HG03159 (cell line): ENCODE results near the gene DGKE.

Experiments
- ATAC-seq: cut with Tn5 transposase; IDR thresholded peaks from one replicate; pipeline ENCODE4 v1.9.1; 2021; ENCODE audit warnings: mild to moderate bottlenecking, moderate library complexity; ENCODE audit not compliant: unreplicated experiment

DGKE gene

DNA sequence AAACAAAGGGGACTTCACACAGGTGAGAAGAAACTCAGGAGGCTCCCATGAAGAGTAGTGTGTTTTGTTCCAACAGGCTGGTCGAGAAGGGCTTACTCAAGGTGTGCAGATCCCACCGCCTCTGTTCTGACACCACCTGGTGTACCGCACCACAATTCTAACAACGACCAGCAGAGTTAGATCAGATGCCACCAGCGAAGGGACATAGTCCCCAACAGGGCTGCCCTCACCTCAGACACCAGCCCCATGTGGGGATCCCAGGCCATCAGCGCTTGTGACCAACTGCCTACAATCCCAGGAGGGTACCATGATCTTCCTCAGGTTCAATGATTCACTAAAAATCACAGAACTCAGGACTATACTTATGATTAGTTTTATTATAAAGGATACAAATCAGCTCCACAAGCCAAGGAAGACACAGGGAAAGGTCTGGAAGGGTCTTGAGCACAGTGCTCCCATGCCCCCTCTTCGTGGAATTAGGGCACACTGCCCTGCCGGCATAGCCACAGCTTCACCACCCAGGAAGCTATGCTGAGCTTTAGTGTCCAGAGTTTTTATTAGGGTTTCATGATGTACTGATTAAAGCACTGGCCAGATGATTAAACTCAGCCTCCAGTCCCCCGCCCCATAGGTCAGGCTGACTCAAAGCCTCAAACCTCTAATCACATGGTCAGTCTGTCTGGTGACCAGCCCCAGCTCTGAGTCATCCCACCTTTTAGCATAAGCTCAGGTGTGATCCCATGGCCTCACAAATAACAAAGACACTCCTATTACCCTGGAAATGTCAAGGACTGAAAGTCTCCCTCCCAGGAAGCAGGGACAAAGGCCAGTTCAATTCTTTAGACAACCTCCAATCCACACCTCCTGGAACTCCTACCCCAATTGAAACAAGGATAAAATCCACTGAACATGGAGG lies 53.9 kb downstream of the DGKE start:
- ATAC-seq: no peak

DNA sequence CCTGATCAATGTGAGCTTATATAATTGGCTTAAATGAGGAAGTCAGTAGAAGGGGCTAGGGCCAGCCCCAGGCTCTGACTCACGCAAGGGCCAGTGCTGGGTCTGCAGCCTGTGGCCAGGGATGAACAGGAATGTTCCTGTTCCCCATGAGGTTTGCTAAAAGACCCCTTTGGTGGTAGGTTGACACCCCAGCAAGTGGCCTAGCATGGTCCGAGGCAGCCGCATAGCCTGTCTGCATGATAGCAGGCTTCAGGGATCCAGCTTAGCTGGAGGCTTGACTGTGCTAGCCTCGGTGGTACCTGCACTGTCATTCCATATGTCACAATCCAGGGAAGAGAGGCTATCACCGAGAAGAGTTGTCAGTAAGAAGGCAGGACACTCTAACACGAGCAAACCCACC lies 56.4 kb downstream of the DGKE start:
- no peak for ATAC-seq

DNA sequence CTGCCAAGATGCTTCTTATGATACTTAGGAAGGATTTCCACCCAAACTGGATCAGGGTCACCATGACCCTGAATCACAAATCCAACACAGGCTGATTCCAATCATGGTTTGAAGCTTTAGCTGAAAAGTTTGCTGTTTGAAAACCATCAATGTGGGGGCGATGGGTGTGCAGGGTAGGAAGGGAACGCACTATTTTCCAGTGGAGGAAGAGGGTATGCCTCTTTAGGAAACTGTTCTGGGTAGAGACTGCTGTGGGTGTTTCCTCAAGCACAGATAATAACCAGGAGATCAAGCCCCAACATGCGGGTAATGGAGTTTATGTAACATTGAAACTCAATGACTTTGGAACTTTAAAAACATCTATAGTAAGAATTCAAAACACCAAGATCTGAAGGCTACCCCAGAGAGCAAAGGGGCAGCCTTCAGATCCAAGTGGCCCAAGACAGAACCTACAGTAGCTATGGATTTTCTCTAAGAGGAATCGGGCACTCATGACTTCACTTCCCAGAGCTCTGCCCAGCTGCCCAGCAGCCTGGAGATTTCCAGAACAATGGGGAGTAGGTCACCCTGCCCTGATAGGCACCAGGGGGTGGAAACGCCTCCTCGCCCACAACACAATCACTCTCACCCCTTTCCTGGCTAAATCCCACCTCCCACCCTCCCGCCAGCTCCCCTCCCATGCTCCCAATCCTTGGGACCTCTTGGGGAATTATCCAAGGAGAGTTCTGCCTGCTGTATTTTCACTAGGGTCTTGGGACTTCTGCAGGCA lies 57.1 kb downstream of the DGKE start:
- no peak for ATAC-seq

DNA sequence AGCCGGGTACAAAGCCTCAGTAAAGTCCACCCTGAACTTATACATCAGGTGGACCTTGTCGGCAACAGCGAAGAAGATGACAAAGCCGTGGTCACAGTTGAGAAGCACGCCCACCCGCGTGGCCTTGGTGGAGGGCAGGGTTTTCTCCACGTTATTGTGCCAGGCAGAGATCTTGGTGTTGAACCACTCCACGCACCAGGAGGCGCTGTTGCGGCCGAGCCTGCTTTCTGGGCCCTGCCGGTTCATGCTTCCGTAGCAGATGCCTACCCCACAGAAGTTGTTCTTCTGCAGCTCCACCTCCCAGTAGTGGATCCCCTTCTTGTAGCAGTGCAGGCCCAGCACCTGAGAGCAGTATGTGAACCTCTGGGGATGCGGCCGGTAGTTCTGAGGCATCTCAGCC lies 57.8 kb downstream of the DGKE start:
- no peak for ATAC-seq

DNA sequence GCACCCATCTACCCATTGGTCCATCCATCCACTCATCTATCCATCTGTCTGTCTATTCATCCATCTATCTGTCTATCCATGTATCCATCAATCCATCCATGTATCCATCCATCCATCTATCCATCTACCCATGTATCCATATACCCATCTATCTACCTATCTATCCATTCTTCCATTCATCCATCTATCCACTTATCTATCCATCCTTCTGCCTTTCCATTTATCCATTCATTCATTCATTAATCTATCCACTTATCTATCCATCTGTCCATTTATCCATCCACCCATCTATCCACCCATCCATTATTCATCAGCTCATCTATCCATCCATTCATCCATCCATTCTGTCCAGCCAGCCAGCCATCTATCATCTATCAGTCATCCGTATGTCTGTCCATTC lies 58.4 kb downstream of the DGKE start:
- ATAC-seq: no peak

DNA sequence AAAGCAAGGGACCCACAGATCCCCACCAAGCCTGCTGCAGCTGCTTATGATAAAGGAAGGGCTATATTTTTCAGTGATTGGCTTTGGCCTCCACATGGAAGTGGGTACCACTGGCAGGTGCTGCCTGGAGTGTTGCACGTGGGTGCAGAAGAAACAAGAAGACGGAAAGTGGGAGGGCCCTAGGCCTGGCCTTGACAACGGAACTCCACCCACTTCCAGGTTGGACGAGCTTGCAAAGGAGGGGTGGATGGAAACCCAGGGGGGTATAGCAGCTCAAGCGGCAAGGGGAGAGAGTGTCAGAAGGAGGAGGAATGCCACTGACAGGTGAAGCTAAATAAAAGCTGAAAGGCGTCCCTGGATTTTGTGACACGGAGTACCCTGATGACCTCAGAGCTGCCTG lies 59.6 kb downstream of the DGKE start:
- ATAC-seq: no peak

DNA sequence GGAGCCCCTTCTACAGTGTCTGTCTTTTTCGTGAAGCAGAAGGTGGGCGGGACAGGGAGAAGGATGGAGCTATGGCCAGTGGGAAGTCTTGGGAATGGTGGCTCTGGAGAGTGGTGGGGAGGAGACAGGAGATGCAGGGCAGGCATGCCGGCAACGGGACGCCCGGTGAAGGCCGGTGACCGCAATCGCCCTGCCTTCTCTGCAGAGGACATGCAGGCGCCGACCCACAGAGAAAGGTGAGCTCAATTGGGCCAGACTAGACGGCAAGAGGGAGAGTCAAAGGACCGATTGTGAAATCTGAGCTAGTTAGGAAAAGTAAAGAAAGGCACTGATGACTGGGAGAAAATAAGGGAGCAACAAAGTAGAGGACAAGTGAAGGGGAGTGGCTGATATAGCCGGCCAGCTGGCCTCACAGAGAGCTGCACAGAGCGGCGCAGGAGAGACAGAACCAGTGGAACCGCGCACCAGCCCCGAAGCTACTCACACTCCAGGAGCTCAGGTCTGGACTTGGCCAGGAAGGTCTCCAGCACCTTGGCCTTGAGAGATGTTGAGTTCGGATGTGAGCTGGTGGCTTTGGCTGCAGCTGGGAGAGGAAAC lies 61.0 kb downstream of the DGKE start:
- no peak for ATAC-seq

DNA sequence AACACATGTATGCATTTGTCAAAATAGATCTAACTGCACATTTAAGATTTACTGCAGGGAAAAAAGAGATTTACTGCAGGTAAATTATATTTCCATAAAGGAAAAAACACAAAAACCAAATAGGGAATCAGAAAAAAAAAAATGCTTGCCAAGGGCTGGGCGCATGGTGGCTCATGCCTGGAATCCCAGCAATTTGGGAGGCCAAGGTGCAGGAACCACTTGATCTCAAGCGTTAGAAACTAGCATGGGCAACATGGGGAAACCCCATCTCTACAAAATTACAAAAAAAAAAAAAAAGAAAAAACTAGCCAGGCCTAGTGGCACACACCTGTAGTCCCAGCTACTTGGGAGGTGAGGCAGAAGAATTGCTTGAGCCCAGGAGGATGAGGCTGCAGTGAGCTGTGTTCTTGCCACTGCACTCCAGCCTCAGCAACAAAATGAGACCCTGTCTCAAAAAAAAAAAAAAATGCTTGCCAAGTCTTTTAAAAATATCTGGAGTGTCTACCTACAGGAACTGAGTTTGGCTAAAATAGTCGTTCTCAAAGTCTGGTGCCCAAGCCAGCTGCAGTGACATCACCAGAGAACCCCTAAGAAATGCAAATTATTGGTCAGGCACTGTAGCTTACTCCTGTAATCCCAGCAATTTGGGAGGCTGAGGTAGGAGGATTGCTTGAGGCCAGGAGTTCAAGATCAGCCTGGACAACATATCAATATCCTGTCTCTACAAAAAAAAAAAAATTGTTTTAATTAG lies 62.4 kb downstream of the DGKE start:
- ATAC-seq: peak; percentile 9

DNA sequence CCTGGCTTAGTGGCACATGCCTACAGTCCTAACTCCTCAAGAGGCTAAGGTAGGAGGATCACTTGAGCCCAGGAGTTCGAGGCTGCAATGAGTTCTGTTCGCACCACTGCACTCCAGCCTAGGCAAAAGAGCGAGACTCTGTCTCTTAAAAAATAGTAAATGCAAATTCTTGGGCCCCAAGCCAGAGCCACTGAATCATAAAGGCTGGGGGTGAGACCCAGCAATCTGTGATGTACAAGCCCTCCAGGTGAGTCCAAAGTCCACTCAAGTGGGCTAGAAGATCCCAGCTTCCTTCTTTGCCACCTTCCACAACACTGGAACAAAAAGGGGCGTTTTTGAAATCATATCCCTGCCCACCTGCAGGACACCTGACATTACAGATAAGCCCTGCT lies 63.0 kb downstream of the DGKE start:
- peak; percentile 45 for ATAC-seq

DNA sequence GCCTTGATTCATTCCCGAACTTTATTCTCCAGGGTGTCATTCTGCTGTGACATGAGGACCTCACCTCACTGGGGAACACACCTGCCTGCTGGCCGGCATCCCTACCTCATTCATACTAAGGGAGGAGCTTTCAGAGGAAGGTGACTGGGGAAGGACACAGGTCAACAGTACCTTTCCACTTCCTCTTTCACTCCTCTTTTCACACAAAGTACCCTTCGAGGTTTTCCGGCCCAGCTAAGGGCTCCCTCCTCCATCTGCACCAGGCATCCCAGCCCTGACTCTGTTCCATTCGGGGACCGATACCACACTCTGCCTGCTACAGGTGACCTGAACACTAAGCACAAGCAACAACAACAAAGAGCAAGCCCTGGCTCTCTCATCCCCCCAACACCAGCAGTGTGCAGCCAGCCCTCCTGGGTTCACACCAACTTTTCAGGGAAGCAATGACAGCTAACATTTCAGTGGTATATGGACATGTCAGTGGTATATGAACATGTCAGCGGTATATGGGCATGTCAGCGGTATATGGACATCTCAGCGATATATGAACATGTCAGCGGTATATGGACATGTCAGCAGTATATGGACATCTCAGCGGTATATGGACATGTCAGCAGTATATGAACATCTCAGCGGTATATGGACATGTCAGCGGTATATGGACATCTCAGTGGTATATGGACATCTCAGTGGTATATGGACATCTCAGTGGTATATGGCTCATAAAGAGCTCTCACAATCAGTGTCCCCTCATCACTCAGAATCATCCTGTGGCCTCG lies 63.9 kb downstream of the DGKE start:
- ATAC-seq: peak; percentile 53

DNA sequence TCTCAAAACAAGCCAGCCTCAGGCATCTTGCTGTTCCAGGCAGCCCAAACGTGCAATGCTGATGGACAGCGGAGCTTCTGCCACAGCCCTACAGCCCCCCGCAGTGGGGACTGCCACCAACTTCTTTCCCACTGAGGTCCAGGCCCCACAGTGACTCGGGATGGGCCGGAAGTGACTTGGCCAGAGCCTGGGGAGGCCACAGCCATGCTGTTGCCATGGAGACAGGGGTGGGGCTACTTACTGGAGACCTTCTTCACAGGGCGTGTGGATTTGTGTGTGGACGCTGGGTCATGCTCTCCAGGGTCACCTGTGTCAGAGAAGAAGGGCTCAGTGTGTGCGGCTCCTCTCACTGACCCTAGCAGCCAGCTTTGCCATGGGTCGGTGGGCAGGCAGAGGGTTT lies 64.9 kb downstream of the DGKE start:
- ATAC-seq: no peak

DNA sequence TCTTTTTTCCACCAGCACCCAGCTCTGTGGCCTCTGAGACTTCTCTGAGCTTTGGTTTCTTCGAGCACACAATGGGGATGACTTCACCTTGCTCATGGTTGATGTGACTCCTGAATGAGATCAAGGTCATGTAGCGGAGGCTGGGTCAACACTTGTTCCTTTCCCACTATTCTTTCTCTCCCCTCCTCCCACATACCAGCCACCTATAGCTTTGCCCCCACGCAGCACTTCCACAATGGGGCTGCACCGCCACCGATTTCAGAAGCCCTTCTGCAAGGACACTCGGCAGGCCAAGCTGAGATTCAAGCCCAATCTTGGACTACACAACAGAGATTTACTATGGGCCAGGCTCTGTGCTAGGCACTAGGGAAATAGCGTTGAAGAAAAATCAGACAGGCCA lies 65.5 kb downstream of the DGKE start:
- ATAC-seq: no peak

DNA sequence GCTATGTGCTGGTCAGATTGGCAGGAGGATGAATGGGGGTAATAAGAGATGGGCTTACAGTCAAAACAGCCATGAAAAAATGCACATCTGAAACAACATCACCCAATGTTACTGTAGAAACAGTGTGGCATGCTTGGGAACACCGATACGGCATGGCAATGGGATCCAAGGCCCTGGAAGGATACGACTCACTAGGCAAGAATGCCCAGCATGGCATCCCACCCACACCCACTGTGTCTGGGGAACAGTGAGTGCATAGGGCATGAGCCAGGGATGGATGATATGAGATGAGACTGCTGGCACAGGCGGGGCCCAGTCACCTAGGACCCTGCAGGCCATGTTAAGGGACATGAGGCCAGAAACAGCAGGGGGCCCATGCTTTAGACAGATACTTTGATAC lies 68.4 kb downstream of the DGKE start:
- no peak for ATAC-seq

DNA sequence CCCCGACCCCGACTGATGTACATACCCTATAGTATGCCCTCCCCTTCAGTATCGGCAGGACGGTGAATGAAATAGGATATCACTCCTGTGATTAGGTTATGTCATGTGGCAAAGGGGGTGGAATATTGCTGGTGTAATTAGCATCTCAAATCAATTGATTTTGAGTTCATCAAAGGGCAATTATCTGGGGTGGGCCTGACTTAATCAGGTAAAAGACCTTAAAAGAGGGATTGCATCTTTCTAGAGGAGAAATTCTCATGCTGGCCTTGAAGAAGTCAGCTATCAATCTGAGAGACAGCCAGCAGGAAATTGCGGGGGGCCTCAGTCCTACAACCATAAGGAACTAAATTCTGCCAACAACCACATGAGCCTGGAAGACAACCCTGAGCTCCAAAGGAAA lies 69.6 kb downstream of the DGKE start:
- no peak for ATAC-seq

DNA sequence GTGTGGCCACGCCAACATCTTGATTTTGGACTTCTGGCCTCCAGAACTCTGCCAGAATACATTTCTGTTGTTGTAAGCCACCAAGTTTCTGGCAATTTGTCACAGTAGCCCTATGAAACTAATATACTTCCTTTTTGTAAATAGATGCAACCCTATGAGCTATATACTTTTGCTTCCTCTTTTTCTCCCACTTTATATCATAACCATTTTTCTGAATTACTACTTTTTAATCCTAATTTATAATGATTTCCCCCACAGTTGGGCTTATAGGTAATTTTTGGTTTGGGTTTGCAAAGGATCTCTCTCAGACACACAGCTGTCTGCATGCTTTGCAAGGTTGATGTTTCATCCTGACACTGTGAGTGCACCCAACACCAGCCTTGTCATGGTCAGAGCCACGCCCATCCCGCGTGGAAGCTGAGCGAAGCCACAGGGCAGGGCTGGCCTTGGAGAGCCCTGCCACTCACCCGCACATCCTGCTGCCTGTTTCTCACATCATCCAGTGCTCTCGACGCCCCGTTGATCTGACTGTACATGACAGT lies 74.1 kb downstream of the DGKE start:
- peak; percentile 83 for ATAC-seq

DNA sequence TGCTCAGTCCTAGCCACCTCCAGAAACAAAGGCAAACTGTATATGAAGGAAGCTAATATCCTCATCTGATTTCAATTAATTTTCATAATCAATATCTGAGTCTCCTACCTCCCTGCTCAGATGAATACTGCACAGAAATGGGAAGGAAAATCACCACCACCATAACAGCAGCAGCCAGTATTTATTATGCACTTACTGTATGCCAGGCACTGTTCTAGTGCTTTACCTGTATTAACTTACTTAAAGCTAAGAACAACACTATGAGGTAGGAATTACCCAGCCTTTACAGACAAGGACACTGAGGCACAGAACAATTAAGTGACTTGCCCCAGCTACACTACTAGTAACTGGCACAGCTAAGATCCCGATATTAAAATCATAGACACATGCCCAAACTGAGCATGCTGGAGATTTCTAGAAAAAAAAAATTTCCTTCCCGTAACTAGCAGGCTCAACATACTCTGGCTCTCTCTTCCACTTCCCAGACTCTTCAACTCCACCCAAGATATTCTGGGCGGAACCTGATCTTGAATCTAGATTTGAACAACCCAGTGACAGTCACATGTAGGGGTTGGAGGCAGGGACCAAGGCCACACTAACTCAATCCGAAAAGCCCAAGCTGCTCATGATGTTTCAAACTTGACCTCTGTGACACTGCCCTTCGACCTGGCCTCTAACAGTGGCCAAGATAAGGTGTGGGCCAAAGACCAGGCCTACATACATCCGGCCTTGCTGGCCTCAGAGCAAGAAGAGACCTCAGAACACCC lies 76.0 kb downstream of the DGKE start:
- no peak for ATAC-seq

DNA sequence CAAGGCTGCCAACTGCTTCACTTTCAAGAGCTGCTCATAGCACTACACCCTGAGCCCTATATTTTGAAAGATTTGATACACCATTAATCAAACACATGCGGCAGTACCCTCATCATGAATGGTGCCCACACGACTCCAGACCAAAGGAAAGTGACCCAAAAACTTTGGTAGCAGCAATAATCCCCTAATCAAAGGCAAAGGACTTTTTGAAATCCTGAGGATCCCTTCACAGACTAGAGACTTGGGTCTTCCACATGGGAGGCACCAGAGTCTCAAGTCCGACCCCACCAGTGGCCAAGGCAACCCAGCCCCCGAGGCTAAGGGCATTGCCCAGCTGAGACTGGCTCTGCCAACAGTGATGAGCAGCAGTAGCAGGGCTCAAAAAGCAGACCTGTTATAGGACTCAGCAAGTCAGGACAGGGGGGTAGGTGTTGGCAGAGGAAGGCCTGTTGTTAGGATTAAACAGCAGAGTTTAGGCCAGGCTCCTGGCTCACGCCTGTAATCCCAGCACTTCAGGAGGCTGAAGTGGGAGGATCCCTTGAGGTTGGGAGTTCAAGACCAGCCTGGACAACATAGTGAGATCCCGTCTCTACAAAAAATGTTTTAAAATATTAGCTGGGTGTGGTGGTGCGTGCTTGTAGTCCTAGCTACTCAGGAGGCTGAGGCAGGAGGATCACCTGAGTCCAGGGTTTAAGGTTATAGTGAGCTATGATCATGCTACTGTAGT lies 76.7 kb downstream of the DGKE start:
- ATAC-seq: no peak

DNA sequence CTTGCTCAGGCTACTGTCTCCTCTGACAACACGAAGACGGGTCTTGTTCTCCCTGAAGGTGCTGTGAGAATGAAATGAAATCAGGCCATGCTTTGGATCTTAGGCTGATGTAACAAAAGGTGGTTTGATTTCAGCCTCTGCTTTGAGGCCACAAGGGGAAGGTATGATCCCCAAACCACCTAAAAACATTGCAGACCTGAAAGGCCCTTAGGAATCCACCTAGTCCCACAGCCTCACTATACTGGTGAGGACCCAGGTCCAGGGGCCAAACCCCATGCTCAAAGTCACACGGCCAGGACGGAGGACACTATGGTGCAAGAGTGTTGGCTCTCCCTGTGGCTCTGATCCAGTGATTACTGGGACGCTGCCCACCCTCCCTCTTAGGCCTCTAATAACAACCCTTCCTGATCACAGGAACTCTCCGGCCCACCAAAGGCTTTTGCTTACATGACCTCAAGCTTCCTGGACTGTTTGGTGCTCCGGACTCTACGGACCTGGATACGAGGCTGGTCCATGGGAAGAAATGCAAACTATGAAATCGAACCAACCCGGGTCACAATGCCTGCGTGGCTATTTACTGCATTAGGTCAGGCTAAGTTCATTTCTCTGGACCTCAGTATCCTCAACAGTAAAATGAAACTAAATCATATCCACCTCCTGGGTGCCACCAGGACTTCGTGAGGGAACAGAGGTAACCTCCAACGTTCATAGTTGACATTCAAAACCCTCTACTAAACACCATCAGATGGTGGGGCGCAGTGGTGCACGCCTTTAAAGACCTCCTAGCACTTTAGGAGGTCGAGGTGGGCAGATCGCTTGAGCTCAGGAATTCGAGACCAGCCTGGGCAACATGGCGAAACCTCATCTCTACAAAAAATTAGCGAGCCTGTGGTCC lies 78.4 kb downstream of the DGKE start:
- no peak for ATAC-seq
